GM18511 (cell line): ENCODE results near the gene TYK2.

Experiments
- ATAC-seq: cut with Tn5 transposase; IDR thresholded peaks from one replicate; pipeline ENCODE4 v1.9.1; 2021; ENCODE audit warnings: mild to moderate bottlenecking, moderate library complexity; ENCODE audit not compliant: unreplicated experiment

TYK2 gene

DNA sequence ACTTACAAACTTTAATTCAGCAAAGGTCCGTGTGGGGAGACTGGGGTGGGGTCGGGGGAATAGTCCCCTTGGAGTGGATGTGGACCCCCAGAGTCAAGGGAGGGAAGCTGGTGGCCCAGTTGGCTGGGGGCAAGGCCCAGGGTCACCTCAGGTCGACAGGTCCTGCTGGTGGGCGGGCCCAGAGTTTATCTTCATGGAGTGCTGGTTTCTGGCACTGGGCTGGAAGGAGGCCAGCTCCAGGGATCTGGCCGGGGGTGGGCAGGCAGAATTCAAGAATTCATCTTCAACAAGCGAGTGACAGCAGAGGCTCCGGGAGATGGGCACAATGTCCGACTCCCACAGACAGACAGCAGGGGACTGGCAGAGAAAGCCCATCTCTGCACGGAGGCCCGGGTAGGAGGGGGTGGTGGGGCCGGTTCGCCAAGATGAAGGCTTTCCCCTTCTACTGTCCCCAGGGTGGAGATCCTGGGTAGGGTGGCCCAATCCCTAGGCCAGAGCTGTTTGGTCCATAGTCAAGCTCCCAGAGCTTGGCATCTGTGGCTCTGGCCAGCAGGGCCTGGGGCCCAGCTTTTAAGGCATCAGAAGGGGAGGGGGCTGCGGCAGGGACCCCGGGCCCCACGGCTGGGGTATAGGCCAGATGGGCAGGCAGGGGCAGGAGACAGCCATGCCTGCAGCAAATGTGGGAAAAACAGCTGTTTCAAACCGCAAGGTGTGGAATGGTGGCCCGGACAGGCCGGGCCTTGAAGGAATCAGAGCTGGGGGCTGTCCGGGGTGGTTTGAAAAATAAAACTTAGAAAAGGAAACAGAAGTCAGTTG is 63.9 kb downstream of the TYK2 start:
- ATAC-seq: no peak

DNA sequence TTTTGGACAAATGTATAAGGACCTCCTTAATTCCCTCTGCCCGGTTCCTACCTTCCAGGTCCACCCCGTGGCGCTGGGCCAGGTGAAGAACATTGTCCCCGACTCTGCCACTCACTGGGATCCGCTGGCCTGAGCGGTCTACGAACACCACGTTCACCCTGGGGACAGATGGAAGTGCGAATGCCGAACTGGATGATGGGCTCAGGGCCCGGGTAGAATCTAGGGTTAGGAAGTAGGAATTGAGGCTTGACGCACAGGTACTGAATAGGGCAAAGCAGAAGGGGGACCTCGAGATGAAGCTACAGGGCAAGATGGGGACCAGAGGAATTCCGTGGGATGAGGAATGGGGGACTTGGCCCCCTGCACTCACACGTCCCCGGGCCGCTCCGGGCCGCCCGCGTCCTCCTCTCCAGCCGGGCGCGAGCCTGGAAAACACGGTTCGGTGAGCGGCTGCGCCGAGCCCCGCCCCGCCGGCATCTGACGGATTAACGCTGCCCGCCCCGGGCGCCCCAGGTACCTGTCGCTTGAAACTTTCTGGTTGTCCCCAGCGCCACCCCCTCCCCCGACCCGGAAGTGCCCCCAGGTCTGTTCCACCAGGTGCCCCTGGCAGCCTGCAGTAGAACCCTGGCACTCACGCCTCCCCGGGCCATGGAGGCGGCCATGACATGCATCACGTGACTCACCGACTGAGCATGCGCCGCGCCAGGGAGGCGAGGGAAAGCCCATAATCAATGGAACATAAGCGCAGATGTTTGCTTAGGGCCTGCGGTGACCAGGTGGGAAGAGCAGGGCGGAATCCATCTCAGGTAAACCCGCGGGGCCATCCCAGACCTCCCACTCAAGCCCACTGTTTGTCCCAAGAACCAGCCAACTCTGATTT is 64.8 kb downstream of the TYK2 start, which contains the start of gene FDX2:
Gene FDX2, minus strand, starts transcription at position 681 of the 880 bp plus-strand sequence. Its CDS starts 19 bp downstream, at position 662.
- peak; percentile 68 for ATAC-seq

DNA sequence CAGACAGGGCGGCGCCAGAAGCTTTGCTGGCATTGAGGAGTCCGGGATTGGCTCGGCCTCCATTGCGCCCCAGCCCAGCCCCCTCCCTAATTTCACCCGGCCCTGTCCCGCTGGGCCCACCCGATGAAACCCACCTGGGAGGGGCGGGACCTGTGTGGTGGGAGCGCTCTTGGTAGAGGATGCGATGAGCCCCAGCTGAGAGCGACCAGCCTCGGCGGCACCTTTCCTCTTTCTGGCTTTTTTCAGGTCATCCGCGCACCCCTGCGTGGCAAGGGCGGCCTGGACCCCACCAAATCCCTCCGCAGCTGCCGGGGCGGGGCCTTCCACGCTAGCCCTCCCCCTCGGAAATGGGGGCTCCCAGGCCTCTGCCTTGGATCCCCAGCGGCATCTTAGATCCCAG is 70.9 kb downstream of the TYK2 start, which contains the start of gene ZGLP1:
Gene ZGLP1, minus strand, starts transcription at position 393 of the 400 bp plus-strand sequence.
- ATAC-seq: no peak

DNA sequence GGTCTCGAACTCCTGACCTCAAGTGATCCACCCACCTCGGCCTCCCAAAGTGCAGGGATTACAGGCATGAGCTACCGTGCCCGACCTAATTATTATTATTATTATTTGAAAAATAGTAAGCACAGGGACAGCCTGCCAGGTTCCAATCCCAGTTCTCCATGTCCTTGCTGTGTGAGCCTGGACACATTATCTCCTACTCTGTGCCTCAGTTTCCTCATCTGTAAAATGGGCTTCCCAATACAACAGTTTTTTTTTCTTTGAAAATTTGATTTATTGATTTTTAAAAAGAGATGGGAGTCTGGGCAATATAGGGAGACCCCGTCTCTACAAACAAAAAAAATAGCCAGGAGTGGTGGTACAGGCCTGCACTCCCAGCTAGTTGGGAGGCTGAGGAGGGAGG is 74.0 kb downstream of the TYK2 start:
- no peak for ATAC-seq

DNA sequence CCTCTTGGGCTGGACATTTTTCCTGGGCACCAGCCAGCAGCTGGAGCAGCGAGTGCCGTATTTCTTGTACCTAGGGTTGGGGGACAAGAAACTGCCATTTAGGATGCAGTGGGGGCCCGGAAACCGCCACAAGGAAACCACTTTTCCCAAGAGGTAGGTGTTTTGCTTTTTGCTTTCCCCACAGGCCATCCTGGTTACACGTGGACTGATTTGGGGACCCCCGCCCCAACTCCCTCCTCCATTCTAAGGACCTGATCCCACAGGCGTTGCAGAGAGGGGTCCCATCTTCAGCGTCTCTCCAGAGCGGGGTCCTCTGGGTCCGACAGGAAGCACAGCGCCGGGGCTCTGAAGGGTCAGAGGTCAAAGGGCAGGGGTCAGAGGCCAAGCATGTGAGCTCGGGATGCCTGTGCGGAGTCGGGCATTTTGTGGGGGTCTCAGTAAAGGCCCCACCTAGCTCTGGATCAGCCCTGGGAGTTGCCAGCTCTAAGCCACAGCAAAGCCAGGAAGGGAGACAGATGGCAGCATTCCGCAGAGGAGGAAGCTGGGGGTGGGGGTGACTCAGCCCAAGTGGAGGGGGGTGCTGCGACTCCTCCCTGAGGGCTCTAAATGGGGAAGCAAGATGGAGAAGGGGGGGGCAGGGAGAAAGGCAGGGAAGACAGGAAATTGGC is 75.1 kb downstream of the TYK2 start:
- no peak for ATAC-seq
